GM21717 (cell line): ENCODE data around the gene FHL2.
"Not testable (repeated sequence)": the region's sequence is repeated elsewhere in the genome, so short reads cannot be mapped to it uniquely, and the experiment has no call there.

Experiments used
- ATAC-seq: cut with Tn5 transposase; IDR thresholded peaks from one replicate; pipeline ENCODE4 v1.9.1; 2021; ENCODE audit warnings: mild to moderate bottlenecking, moderate library complexity; ENCODE audit not compliant: unreplicated experiment

FHL2 gene

DNA sequence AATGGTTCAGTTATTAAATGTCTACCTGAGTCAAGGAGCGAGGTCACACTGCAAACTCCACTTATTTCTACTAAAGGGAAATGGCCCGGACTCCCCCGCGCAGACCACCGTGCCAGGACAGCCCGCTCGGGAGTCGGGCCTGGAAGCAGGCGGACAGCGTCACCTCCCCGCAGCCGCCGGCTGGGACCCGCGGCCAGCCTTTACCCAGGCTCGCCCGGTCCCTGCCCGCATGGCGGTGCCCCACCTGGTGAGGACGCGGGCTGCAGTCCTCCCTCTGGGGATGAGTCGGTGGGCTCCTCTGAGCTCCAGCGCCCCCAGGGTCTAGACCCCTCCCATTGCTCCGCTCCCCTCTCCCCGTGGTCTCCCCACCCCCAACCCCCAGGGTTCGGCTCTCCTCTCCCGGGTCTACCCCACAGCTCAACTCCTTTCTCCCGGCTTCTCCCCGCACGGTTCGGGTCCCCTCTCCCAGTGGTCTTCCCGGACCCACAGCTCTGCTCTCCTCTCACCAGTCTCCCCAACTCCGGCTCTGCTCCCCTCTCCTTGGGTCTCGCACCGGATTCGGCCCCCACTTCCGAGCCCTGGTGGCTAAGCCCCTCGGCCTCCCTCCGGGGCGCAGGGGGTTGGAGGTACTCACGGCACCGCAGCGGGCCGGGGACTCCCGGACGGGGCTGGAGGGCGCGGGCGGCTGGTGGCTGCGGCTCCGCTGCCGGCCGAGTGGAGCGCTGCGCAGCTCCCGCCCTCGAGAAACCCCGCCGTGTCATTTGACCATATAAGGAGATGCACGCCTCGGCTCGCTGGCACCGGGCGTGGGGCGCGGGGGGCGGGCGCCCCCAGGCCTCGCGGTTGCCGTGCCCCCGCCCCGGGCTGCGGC lies at the start of gene FHL2:
TSS of gene FHL2 (minus strand) at position 716 of the 871 bp plus-strand sequence. CDS start 12,535 bp downstream, outside the sequence.
- ATAC-seq, result peak; percentile 95

DNA sequence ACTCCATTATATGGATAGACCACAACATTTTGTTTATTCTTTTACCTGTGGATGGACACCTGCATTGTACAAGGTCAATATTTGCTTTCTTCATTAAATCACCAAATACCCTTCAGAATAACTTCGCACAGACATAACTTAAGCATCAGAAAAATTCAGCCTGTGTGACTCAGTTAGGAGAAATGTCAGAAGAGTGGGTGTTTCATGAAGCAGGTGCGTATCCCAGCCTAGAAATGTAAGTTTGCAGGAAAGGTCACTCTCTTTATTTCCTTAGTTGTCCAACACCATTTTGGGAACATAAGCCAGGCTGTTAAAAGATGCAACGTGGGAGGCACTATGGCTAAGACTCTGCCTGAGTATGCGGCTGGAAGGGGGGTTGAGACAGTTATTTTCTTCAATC lies 48.6 kb upstream of the FHL2 start:
- no peak for ATAC-seq

GRCh38 chr2:105446501-105446900 lies 47.6 kb upstream of the FHL2 start:
- no peak for ATAC-seq

DNA sequence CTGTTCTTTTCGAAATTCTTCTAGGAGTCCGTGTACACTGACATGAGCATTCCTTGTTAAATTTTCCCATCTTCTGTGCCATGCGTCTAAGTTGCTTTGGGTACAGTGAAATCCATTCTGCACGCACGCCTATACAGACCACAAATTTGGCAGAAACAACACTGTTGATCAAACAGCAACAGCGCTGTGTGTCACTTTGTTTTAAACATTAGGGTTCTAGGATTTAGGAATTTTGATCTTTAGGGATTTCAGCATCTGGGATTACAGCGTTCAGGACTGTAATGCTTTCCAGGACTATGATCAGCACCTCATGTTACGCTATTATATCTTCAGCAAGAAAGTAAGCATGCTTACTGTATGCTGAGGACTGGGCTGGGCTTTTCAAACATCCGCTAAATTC lies 47.1 kb upstream of the FHL2 start:
- ATAC-seq, result no peak

DNA sequence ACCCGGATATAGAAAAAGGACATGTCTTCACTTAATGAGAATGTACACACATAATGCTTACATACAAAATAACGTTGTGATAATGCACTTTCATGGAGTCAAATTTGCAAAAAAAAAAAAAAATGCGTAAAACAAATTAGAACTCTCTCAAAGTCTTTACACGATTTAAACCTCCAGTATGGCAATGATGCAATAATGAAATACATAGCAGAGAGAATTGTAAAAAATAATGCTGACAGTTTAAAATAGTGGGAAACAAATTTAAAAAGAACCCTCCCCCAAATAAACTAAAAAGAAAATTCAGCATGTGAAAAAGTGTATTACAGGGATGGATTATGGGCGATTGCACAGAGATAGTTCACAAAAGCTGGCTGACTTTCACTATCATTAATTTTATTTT lies 46.6 kb upstream of the FHL2 start:
- ATAC-seq, result no peak

DNA sequence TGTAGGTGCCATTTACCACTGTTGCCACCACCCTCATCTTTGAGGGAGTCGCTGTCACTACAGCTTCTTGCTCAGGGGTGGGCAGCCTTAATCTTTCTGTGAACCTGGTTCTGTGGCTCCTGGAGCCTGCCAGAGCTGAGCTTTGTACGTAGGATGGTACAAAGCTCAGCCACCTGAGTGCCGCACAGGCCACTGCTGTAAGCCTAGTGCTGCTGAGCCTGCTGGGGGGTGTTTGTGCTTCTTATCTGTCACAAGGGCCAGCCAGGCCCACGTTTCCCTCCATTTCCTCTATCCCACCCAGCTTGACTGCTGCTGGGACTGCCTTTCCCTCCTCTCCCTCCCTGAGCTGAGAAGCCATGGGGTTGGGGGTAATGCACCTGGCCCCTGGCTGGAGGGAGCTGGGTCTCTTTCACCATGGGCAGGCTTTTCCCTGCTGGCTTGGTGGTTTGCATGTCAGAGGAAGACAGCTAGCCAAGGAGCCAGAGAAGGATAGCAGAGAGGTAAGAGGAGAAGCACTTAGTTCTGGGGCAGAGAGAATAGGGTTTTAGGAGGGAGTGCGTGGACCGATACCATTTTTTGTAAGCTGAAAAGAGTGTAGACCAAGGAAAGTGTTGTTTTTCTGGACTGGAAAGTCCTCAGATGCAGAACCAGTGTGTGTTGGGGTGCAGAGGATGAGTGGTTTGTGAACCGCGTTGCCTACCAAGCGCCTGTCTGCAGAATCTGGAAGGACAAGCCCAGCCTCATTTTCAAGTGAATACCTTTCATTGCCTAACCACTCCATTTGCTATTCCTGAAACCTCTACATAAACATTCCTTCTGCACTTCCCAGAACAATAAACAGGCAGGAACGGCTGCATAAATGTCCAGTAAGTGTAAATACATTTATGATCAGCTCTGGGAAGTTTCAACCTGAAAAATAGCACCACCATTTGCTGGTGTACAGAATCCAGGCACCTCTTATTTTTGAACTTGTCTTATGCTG lies 45.1 kb upstream of the FHL2 start:
- no peak for ATAC-seq

DNA sequence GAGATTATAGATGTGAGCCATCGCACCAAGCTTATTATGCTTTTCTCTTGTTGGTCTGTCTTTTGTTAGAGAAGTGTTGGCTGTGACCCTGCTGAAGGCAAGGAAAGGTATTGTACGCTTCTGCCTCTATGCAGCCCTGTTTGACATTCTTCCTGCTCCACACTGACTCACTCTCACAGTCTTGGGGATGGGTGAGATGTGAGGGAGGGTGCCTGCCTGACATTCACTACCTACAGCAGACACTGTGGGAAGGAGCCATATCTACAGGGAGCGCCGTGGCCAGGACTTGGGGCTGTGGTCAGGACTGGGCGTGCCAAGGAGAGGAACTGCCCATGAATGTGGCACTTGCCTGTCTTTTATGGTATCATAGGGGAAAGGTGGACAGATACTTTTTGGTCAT lies 43.9 kb upstream of the FHL2 start:
- no peak for ATAC-seq

DNA sequence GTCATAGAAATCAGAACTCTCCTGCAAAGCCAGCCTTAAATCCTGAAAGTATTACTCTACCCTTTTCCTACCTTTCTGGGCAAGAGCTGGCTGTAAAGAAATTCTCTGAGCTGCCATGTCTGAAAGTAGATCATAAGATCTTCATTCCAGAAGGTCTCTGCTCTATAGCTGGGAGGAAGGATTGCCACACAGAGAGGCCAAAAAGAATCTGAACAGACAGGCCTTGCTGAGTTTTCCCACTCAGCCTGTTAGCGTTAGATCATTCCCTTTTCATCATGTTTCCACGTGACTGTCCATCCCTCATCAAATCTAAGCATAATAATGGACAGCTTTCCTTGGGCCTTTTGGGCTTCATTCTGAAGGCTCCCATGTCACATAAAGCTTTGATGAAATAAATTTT lies 43.2 kb upstream of the FHL2 start:
- ATAC-seq, result no peak

- ATAC-seq, result no peak
These were observed 40.3 kb upstream of the FHL2 start for GRCh38 chr2:105439141-105439540.

DNA sequence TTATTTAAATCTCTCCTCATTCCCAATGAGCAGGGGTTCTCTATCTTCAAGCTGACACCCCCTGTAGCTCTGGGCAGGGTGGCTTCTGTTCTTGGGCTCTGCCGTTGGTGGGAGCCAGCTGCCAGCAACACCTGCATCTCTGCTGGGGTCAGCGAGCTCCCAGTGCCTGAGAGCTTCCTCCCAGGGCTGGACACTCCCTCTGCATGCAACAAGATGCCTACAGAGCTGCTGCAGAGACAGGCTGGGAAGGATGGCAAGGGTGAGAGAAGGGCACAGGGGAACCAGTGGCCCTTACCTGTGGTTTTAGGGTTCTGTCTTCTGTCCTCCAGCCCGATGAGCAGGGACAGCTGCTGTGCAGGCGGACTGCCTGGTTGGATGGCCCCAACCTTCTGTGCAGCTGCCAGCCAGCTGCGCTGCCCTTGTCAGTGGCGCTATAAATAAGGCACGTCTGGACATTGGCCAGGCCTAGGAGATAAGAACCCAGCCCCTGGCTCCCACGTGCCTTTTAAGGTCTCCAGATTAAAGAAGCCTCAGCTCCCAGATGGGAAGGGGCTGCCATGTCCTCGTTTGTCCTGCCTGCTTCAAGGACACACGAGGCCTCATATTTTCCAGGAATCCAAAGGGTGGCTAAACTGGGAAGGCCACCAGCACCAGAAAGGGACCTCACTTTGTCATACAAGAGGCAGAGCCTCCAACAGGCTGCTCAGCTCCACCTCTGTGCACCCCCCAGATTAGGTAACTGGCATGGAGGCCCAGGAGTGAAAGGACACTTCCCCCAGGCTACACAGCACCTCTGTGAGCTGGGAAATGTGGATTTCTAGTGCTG lies 39.5 kb upstream of the FHL2 start:
- ATAC-seq, result no peak

GRCh38 chr2:105437708-105438103 lies 38.9 kb upstream of the FHL2 start:
- ATAC-seq, result no peak

- no peak for ATAC-seq
These were observed 33.9 kb upstream of the FHL2 start for GRCh38 chr2:105432749-105433148.

- no peak for ATAC-seq
These were observed 33.2 kb upstream of the FHL2 start for GRCh38 chr2:105432044-105432399.

- no peak for ATAC-seq
These were observed 32.7 kb upstream of the FHL2 start for GRCh38 chr2:105431367-105432043.

GRCh38 chr2:105428387-105429018 lies 29.7 kb upstream of the FHL2 start:
- no peak for ATAC-seq

GRCh38 chr2:105427485-105427884 lies 28.6 kb upstream of the FHL2 start:
- no peak for ATAC-seq

- ATAC-seq, result no peak
These were observed 27.9 kb upstream of the FHL2 start for GRCh38 chr2:105426626-105427292.

DNA sequence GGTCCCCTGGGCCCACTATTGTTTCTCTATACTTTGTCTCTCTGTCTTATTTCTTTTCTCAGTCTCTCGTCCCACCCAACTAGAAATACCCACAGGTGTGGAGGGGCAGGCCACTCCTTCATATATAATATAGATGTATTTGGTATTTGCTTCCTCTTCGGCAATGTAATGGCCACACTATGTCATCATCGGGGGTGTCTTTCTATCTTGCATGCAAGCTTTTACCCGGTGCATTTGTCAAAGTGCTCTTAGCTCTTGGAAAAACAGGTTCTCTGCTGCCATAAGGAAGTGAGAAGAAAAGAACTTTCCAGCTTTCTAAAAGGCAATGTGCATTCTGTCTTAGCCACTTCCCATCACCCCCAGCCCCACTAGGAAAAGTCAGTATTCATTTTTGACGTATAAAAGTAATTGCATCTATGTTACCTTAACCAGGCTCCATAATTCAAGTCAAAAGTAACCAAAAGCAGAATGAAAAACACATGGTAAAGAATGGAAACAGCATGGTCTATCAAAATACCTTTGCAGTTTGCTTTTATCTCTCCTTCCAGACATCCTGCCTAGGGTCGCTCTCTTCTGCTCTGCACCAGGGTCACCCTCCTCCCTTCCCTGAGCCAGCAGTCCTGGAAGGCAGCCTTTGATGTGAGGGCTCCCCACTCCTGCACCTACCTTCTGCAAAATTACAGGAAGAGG lies 27.2 kb upstream of the FHL2 start:
- no peak for ATAC-seq

GRCh38 chr2:105424836-105425235 lies 26.0 kb upstream of the FHL2 start:
- ATAC-seq, result not testable (repeated sequence)
